SH-SY5Y (cell line): ENCODE results near the gene COL1A1.

Experiments
- GATA2 ChIP-seq: IDR thresholded peaks from 2 replicates; pipeline ENCODE4 v1.6.1; 2011; ENCODE audit warnings: mild to moderate bottlenecking, low read depth, low read length
- GATA3 ChIP-seq: IDR thresholded peaks from 2 replicates; pipeline ENCODE4 v1.6.1; 2011; ENCODE audit warnings: low read depth, mild to moderate bottlenecking, low read length, moderate library complexity

DNA sequence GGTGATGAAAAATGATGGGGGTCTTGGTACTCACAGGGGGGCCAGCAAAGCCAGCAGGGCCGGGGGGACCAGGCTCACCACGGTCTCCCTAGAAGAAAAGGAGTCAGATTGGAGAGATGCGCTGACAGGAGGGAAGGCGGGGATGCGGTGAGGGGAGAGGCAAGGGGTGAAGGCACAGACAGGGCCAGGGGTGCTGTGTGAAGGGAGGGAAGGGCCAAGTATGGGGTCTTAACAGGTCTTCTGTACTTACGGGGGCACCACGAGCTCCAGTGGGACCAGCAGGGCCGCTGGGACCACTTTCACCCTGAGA, 11.2 kb downstream of the COL1A1 start:
- no peak for TF ChIP-seq GATA2
- TF ChIP-seq GATA3 = no peak
